CD14-positive monocyte (primary cell): Measurements from ENCODE around the gene MAL. TPM values are rescaled to one million over a fixed set of nuclear protein-coding genes. Genes with fewer than 3 reads are reported as not detected.

Experiments
- DNase-seq, 3 donors: peaks; one replicate each; pipeline ENCODE4 v3.0.0-alpha.2; 2011 to 2022
- H2AFZ ChIP-seq: 2 replicates; pipeline ENCODE4 v1.6.0; 2012; ENCODE audit warnings: mild to moderate bottlenecking, low read depth, low read length, inconsistent platforms; ENCODE audit not compliant: insufficient read depth, poor library complexity, severe bottlenecking
- H3K27ac ChIP-seq, 2 donors: 1 replicate in 1 of 2; 2 replicates in 1 of 2; pipeline ENCODE4 v1.5.1; 2012 to 2013; ENCODE audit warnings: low read length in 2 of 2, control low read depth in 1 of 2, inconsistent platforms in 1 of 2, low read depth in 1 of 2, mild to moderate bottlenecking in 1 of 2
- H3K27me3 ChIP-seq, 2 donors: one replicate each; pipeline versions ENCODE4 v1.6.0 to v1.6.1; 2011 to 2013; ENCODE audit warnings: low read length in 2 of 2; ENCODE audit not compliant: control insufficient read depth in 2 of 2, insufficient read depth in 2 of 2
- H3K36me3 ChIP-seq, 2 donors: replicated peaks in 1 of 2; 1 replicate in 1 of 2; 2 replicates in 1 of 2; pipeline versions ENCODE4 v1.5.1 to v1.6.1; 2012 to 2013; ENCODE audit warnings: low read length in 2 of 2, control low read depth in 1 of 2, inconsistent platforms in 1 of 2, mild to moderate bottlenecking in 1 of 2; ENCODE audit not compliant: insufficient read depth in 2 of 2, control insufficient read depth in 1 of 2
- H3K4me1 ChIP-seq, 2 donors: 1 replicate in 1 of 2; 2 replicates in 1 of 2; pipeline versions ENCODE4 v1.5.1 to v1.6.1; 2012 to 2013; ENCODE audit warnings: low read length in 2 of 2, control low read depth in 1 of 2, inconsistent platforms in 1 of 2, mild to moderate bottlenecking in 1 of 2, moderate library complexity in 1 of 2; ENCODE audit not compliant: insufficient read depth in 2 of 2, control insufficient read depth in 1 of 2
- H3K4me2 ChIP-seq: replicated peaks from 2 replicates; pipeline ENCODE3; 2012; ENCODE audit warnings: low read length, moderate library complexity, mild to moderate bottlenecking; ENCODE audit not compliant: poor library complexity, severe bottlenecking; ENCODE audit errors: extremely low read depth
- H3K4me3 ChIP-seq, 3 experiments: fragments of 200-600 bp in 1 of 3; sonication (generic) in 1 of 3; replicated peaks in 1 of 3; 1 replicate in 2 of 3; 2 replicates in 1 of 3; pipeline ENCODE4 v1.5.1; 2011 to 2013; ENCODE audit warnings: low read length in 3 of 3, mild to moderate bottlenecking in 3 of 3, control low read depth in 2 of 3, low read depth in 2 of 3, inconsistent platforms in 1 of 3, moderate library complexity in 1 of 3
- H3K79me2 ChIP-seq: 2 replicates; pipeline ENCODE4 v1.6.0; 2012; ENCODE audit warnings: mild to moderate bottlenecking, control low read depth, inconsistent platforms, low read length, moderate library complexity; ENCODE audit not compliant: insufficient read depth
- H3K9ac ChIP-seq: 2 replicates; pipeline ENCODE4 v1.6.0; 2017; ENCODE audit warnings: low read length, mild to moderate bottlenecking; ENCODE audit not compliant: insufficient read depth, poor library complexity, severe bottlenecking
- H3K9me3 ChIP-seq, 2 donors: replicated peaks in 1 of 2; 1 replicate in 1 of 2; 2 replicates in 1 of 2; pipeline versions ENCODE4 v1.5.1 to v1.6.1; 2012 to 2013; ENCODE audit warnings: low read length in 2 of 2, control low read depth in 1 of 2; ENCODE audit not compliant: control insufficient read depth in 1 of 2, insufficient read depth in 1 of 2
- H4K20me1 ChIP-seq: 2 replicates; pipeline ENCODE4 v1.6.0; 2012; ENCODE audit warnings: mild to moderate bottlenecking, low read length, control low read depth, moderate library complexity; ENCODE audit not compliant: insufficient read depth
- H3K27ac Mint-ChIP-seq, 7 donors: one replicate each; pipeline ENCODE4 v1.8.0; 2020; ENCODE audit warnings: mild to moderate bottlenecking in 7 of 7, mixed read lengths in 7 of 7, moderate library complexity in 6 of 7, inconsistent platforms in 2 of 7
- H3K27me3 Mint-ChIP-seq, 3 donors: one replicate each; pipeline ENCODE4 v1.8.0; 2021 to 2022; ENCODE audit warnings: low read depth in 3 of 3, mild to moderate bottlenecking in 3 of 3, mixed read lengths in 3 of 3, moderate library complexity in 3 of 3, inconsistent platforms in 1 of 3
- H3K36me3 Mint-ChIP-seq, 2 donors: one replicate each; pipeline ENCODE4 v1.8.0; 2020; ENCODE audit warnings: mixed read lengths in 2 of 2, inconsistent platforms in 1 of 2, mild to moderate bottlenecking in 1 of 2
- H3K4me1 Mint-ChIP-seq: one replicate; pipeline ENCODE4 v1.8.0; 2020; ENCODE audit warnings: mild to moderate bottlenecking, mixed read lengths
- H3K4me3 Mint-ChIP-seq, 2 donors: one replicate each; pipeline ENCODE4 v1.8.0; 2020; ENCODE audit warnings: mild to moderate bottlenecking in 2 of 2, mixed read lengths in 2 of 2, moderate library complexity in 1 of 2
- H3K9me3 Mint-ChIP-seq, 7 donors: one replicate each; pipeline ENCODE4 v1.8.0; 2020 to 2022; ENCODE audit warnings: mixed read lengths in 7 of 7, mild to moderate bottlenecking in 6 of 7, moderate library complexity in 6 of 7, inconsistent platforms in 2 of 7
- CTCF ChIP-seq: fragments of 200-600 bp; IDR thresholded peaks from one replicate; pipeline ENCODE4 v1.8.0; 2022; ENCODE audit warnings: antibody characterized with exemption, mild to moderate bottlenecking
- WGBS: methylation state at CpG from one replicate; pipeline ENCODE4 v1.1.5; 2013; ENCODE audit warnings: missing lambda C conversion rate; ENCODE audit not compliant: insufficient coverage; 5-methylcytosine and 5-hydroxymethylcytosine counted together
- intact Hi-C, 2 donors: fragments of 100-400 bp; cut with micrococcal nuclease; formaldehyde crosslinking; loops; one replicate each; pipeline versions ENCODE4 v1.15.0 to v1.15.1; 2023
- polyA plus RNA-seq, 3 donors: library from polyadenylated mRNA; depleted of rRNA in 1 of 3; unstranded in 2 of 3; stranded (reverse) in 1 of 3; fragments of 300-500 nt in 2 of 3; fragments of >200 nt in 1 of 3; fragmentation: Illumina TruSeq in 2 of 3; gene quantifications; 1 replicate in 2 of 3; 2 replicates in 1 of 3; pipeline ENCODE4 v1.2.3, GENCODE V29; 2012 to 2021

The MAL gene
- polyA plus RNA-seq, 3 donors, result 0.39 to 0.48 TPM; not detected in 1

- no peaks in the 10 kb centered on the region for H4K20me1 ChIP-seq
- no peak overlapping the region for H2AFZ ChIP-seq
- no peak overlapping the region for H3K4me3 ChIP-seq
- Mint-ChIP-seq H3K4me3 (no peak overlapping the region), H3K36me3 (no peaks in the 10 kb centered on the region), H3K27ac (no peak overlapping the region), H3K4me1 (no peaks in the 10 kb centered on the region), H3K9me3 (peaks cover 0 to 3% (median 0%) of the 10 kb centered on the region in 7 donors), H3K27me3 (peaks cover 0 to 6% (median 6%) of the 10 kb centered on the region in 3 donors)
- WGBS, result 23% methylated on average over 2 of the region's 3 CpGs
- no peak overlapping the region for H3K27ac ChIP-seq
- H3K4me2 ChIP-seq, result no peak overlapping the region
- no peaks in the 10 kb centered on the region for H3K4me1 ChIP-seq
- intact Hi-C loops, result no loop called here
- H3K9ac ChIP-seq, result no peak overlapping the region
- TF ChIP-seq CTCF, result no peak
- no peaks in the 10 kb centered on the region for H3K27me3 ChIP-seq
- DNase-seq, result no peak
- H3K79me2 ChIP-seq, result no peaks in the 10 kb centered on the region
- H3K36me3 ChIP-seq, result no peaks in the 10 kb centered on the region
- H3K9me3 ChIP-seq, result no peaks in the 10 kb centered on the region
These were observed 42.8 kb upstream of the MAL start for GRCh38 chr2:94982675-94983074.

- no peak overlapping the region for H3K9ac ChIP-seq
- peaks cover 0 to 3% (median 0%) of the 10 kb centered on the region in 7 donors for H3K9me3 Mint-ChIP-seq
- no peaks in the 10 kb centered on the region for H3K79me2 ChIP-seq
- TF ChIP-seq CTCF, result no peak
- no peaks in the 10 kb centered on the region for H3K36me3 ChIP-seq
- H3K27ac ChIP-seq, result no peak overlapping the region
- intact Hi-C loops, result no loop called here
- H3K27me3 Mint-ChIP-seq, result peaks cover 0 to 9% (median 5%) of the 10 kb centered on the region in 3 donors
- H3K27me3 ChIP-seq, result no peaks in the 10 kb centered on the region
- no peaks in the 10 kb centered on the region for H3K4me1 Mint-ChIP-seq
- no peaks in the 10 kb centered on the region for H3K9me3 ChIP-seq
- H3K36me3 Mint-ChIP-seq, result no peaks in the 10 kb centered on the region
- no peak overlapping the region for H3K4me3 Mint-ChIP-seq
- no peak overlapping the region for H3K4me3 ChIP-seq
- no peaks in the 10 kb centered on the region for H3K4me1 ChIP-seq
- no peaks in the 10 kb centered on the region for H4K20me1 ChIP-seq
- H3K4me2 ChIP-seq, result no peak overlapping the region
- no peak for DNase-seq
- WGBS, result 70% methylated on average over 9 of the region's 9 CpGs
- no peak overlapping the region for H2AFZ ChIP-seq
- no peak overlapping the region for H3K27ac Mint-ChIP-seq
These were observed 40.4 kb upstream of the MAL start for GRCh38 chr2:94984964-94985575.
